Stomach (tissue), 9 donors: Measurements from ENCODE around the gene BRD7. TPM values are rescaled to one million over a fixed set of nuclear protein-coding genes. Genes with fewer than 3 reads are reported as not detected.
A peak's percentile ranks its signal among the peaks of the same experiment; 100 is the strongest.

Experiments
- DNase-seq, 2 donors: peaks; one replicate each; pipeline versions ENCODE4 v3.0.0 to v3.0.0-alpha.2; 2013 to 2019
- H3K27ac ChIP-seq, 5 donors: fragments of 200-600 bp in 4 of 5; sonication (generic) in 4 of 5; one replicate each; pipeline ENCODE4 v1.5.1; 2013 to 2019; ENCODE audit warnings: mild to moderate bottlenecking in 1 of 5, moderate library complexity in 1 of 5
- H3K27me3 ChIP-seq, 3 donors: fragments of 200-600 bp; sonication (generic); one replicate each; pipeline ENCODE4 v1.5.1; 2017 to 2019; ENCODE audit warnings: mixed run types in 1 of 3
- H3K36me3 ChIP-seq, 4 donors: fragments of 200-600 bp; sonication (generic); 1 replicate in 3 of 4; 2 replicates in 1 of 4; pipeline ENCODE4 v1.5.1; 2016 to 2019
- H3K4me1 ChIP-seq, 4 donors: fragments of 200-600 bp; sonication (generic); one replicate each; pipeline ENCODE4 v1.5.1; 2016 to 2019
- H3K4me3 ChIP-seq, 4 donors: fragments of 200-600 bp; sonication (generic) in 3 of 4; one replicate each; pipeline ENCODE4 v1.5.1; 2016 to 2019; ENCODE audit warnings: mild to moderate bottlenecking in 1 of 4
- H3K9me3 ChIP-seq, 4 donors: fragments of 200-600 bp; sonication (generic); one replicate each; pipeline ENCODE4 v1.5.1; 2016 to 2019
- EP300 ChIP-seq: sonication (generic); formaldehyde crosslinking; IDR thresholded peaks from one replicate; pipeline ENCODE4 v1.6.1; 2017; ENCODE audit warnings: antibody characterized with exemption
- POLR2A ChIP-seq, 4 donors: fragments of 450-650 bp; IDR thresholded peaks; one replicate each; pipeline ENCODE4 v1.6.1; 2016; ENCODE audit warnings: antibody characterized with exemption in 4 of 4, control low read depth in 2 of 4, mild to moderate bottlenecking in 1 of 4, moderate library complexity in 1 of 4
- POLR2AphosphoS5 ChIP-seq, 3 donors: sonication (generic); formaldehyde crosslinking; IDR thresholded peaks; one replicate each; pipeline ENCODE4 v1.6.1; 2016; ENCODE audit warnings: antibody characterized with exemption in 3 of 3
- WGBS, 5 donors: extraction: QIAGEN DNeasy Blood & Tissue Kit in 3 of 5; methylation state at CpG; one replicate each; pipeline versions ENCODE4 v1.1.5 to v1.1.7; 2013 to 2018; 5-methylcytosine and 5-hydroxymethylcytosine counted together
- intact Hi-C: fragments of 100-400 bp; cut with DNase I; formaldehyde crosslinking; loops from one replicate; pipeline ENCODE4 v1.15.1; 2023; ENCODE audit warnings: low total_unique reads
- polyA plus RNA-seq, 3 donors: library from polyadenylated mRNA; stranded (reverse); fragments of 200-250 nt; gene quantifications; one replicate each; pipeline ENCODE4 v1.2.3, GENCODE V29; 2013
- total RNA-seq, 5 donors: library from RNA; depleted of rRNA; stranded (reverse); fragments of >200 nt; gene quantifications; one replicate each; pipeline versions ENCODE4 v1.1.0 to v1.2.3, GENCODE V29; 2014 to 2016
- TF ChIP-seq, protein P1 (sequence below), 7 experiments: fragments of 450-650 bp in 4 of 7; fragments of 200-600 bp in 3 of 7; sonication (generic) in 3 of 7; IDR thresholded peaks; one replicate each; pipeline ENCODE4 v1.5.1; 2016 to 2019; ENCODE audit warnings: antibody characterized with exemption in 7 of 7, control low read depth in 2 of 7, mild to moderate bottlenecking in 1 of 7
- donor health status: healthy with polysubstance abuse.
- donor health status: Bipolar disorder and iron deficiency.
- donor health status: healthy.

The BRD7 gene
- total and polyA plus RNA-seq, 8 donors: 9.3 to 71.8 (median 37.3) TPM

DNA sequence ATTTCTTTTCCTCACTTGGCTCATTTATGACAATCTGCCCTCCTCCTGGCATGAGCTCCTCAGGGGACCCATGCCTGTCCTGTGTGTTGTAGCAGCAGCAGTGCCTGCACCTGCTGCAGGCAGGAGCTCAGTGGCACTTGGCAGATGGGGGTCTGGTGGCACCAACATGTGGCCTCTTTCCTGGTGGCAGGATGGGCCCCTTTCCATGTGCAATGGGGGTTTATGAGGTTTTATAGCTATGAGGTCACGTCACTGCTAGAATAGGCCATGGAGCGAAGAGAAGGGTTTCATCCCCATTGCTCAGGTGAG is 95.5 kb downstream of the BRD7 start:
- 90 to 100% (median 92%) methylated on average over 2 of the region's 2 CpGs for WGBS, 5 donors
- Histone ChIP-seq H3K4me1 (peaks cover 0 to 60% (median 0%) of the 10 kb centered on the region in 4 donors), H3K9me3 (no peaks in the 10 kb centered on the region), H3K36me3 (no peaks in the 10 kb centered on the region), H3K4me3 (no peak overlapping the region), H3K27ac (peak overlapping the region in 3 of 5 donors; percentile 74 to 84 (median 83)), H3K27me3 (no peaks in the 10 kb centered on the region)
- TF ChIP-seq POLR2AphosphoS5 (IDR thresholded peaks at IDR 0.05) (no peak), POLR2A (IDR thresholded peaks at IDR 0.05) (no peak), EP300 (no peak)
- TF ChIP-seq, protein P1, sequence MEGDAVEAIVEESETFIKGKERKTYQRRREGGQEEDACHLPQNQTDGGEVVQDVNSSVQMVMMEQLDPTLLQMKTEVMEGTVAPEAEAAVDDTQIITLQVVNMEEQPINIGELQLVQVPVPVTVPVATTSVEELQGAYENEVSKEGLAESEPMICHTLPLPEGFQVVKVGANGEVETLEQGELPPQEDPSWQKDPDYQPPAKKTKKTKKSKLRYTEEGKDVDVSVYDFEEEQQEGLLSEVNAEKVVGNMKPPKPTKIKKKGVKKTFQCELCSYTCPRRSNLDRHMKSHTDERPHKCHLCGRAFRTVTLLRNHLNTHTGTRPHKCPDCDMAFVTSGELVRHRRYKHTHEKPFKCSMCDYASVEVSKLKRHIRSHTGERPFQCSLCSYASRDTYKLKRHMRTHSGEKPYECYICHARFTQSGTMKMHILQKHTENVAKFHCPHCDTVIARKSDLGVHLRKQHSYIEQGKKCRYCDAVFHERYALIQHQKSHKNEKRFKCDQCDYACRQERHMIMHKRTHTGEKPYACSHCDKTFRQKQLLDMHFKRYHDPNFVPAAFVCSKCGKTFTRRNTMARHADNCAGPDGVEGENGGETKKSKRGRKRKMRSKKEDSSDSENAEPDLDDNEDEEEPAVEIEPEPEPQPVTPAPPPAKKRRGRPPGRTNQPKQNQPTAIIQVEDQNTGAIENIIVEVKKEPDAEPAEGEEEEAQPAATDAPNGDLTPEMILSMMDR (IDR thresholded peaks at IDR 0.05): no peak
- peak in 1 of 2 donors; percentile 1 for DNase-seq
- intact Hi-C loops: no loop called here

DNA sequence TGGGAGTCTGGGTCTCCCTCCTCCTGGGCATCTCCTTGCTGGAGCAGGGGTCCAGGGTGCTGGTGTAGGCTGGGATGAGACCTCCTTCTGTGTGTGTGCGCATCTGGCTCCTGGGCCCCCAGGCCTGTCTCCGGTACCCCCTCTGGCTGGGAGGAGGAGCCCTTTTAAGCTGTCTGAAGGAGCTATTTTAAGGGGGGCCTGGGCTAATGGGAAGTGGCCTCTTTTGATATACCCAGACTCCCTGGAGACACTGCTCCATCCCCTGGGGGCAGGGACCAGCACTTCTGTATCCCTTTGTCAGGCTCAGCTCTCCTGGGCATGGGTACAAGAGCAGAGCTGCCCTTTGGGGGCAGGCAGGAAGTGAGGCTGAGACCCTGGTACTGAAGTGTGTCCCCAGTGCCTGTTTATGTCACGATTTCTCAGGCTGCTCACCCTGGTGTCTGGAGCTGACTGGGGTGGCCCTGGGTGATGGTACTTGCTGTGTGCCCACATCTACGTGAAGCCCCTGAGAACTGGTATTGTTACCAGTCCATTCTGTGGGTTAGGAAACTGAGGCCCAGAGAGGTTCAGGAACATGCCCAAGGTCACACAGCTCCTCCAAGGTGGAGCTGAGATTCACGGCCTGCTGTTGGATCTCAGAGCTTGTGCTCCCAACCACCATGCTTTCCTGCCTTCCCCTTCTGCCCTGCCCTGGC is 96.0 kb downstream of the BRD7 start:
- H3K4me1 ChIP-seq: peaks cover 0 to 62% (median 0%) of the 10 kb centered on the region in 4 donors
- no peaks in the 10 kb centered on the region for H3K9me3 ChIP-seq
- 84 to 93% (median 91%) methylated on average over 3 to 5 of the region's 5 CpGs for WGBS, 5 donors
- peak overlapping the region in 2 of 5 donors; percentile 8 to 83 for H3K27ac ChIP-seq
- no peak for TF ChIP-seq POLR2AphosphoS5 (IDR thresholded peaks at IDR 0.05)
- no peak for TF ChIP-seq POLR2A (IDR thresholded peaks at IDR 0.05)
- TF ChIP-seq, protein P1 (IDR thresholded peaks at IDR 0.05): no peak
- TF ChIP-seq EP300: no peak
- intact Hi-C loops: no loop called here
- no peak for DNase-seq
- H3K4me3 ChIP-seq: no peak overlapping the region
- H3K27me3 ChIP-seq: no peaks in the 10 kb centered on the region
- no peaks in the 10 kb centered on the region for H3K36me3 ChIP-seq

GRCh38 chr16:50272111-50272571 is 96.6 kb downstream of the BRD7 start:
- DNase-seq: peak in 1 of 2 donors; percentile 6

GRCh38 chr16:50271148-50272041 is 97.4 kb downstream of the BRD7 start:
- Histone ChIP-seq H3K27ac (no peak overlapping the region), H3K27me3 (no peaks in the 10 kb centered on the region), H3K4me3 (no peak overlapping the region), H3K36me3 (no peaks in the 10 kb centered on the region), H3K9me3 (no peaks in the 10 kb centered on the region), H3K4me1 (peaks cover 0 to 71% (median 9%) of the 10 kb centered on the region in 4 donors)
- TF ChIP-seq POLR2AphosphoS5 (IDR thresholded peaks at IDR 0.05): no peak
- TF ChIP-seq, protein P1 (IDR thresholded peaks at IDR 0.05): no peak
- TF ChIP-seq EP300: no peak
- TF ChIP-seq POLR2A (IDR thresholded peaks at IDR 0.05): no peak
- 84 to 90% (median 87%) methylated on average over 15 of the region's 15 CpGs for WGBS, 5 donors
- DNase-seq: peak in 1 of 2 donors; percentile 20
- intact Hi-C loops: no loop called here

More at GRCh38 chr16:50272111-50272571, 96.6 kb downstream of the BRD7 start:
- Histone ChIP-seq H3K27ac (no peak overlapping the region), H3K36me3 (no peaks in the 10 kb centered on the region), H3K27me3 (no peaks in the 10 kb centered on the region), H3K9me3 (no peaks in the 10 kb centered on the region), H3K4me3 (no peak overlapping the region), H3K4me1 (peaks cover 0 to 65% (median 2%) of the 10 kb centered on the region in 4 donors)
- TF ChIP-seq POLR2AphosphoS5 (IDR thresholded peaks at IDR 0.05) (no peak), POLR2A (IDR thresholded peaks at IDR 0.05) (no peak), EP300 (no peak)
- TF ChIP-seq, protein P1 (IDR thresholded peaks at IDR 0.05): no peak
- 60 to 89% (median 84%) methylated on average over 1 to 7 of the region's 7 CpGs for WGBS, 5 donors
- intact Hi-C loops: no loop called here
